ENCODE measurements around the gene LPAR5.

Gene LPAR5

GRCh38 chr12:6635856-6636531, at the start of gene LPAR5:
Gene LPAR5 (minus strand): TSS chr12:6635959. CDS start chr12:6621248, 14,711 bp downstream.
- H3K27me3 Mint-ChIP-seq: no peaks in the 10 kb centered on the region
- H3K4me1 Mint-ChIP-seq (ENCODE audit: low read depth): peaks cover 56% of the 10 kb centered on the region
- peak within 1 kb of the TSS; percentile 97 for H3K27ac Mint-ChIP-seq
- peak within 1 kb of the TSS; percentile 81 for H3K4me3 Mint-ChIP-seq
- H3K9me3 Mint-ChIP-seq (ENCODE audit: low read depth): no peaks in the 10 kb centered on the region
- no peaks in the 10 kb centered on the region for H3K36me3 Mint-ChIP-seq

- Mint-ChIP-seq H3K27me3 (no peaks in the 10 kb centered on the region), H3K36me3 (peaks cover 2% of the 10 kb centered on the region), H3K9me3 (ENCODE audit: low read depth) (no peaks in the 10 kb centered on the region), H3K4me1 (ENCODE audit: low read depth) (peaks cover 56% of the 10 kb centered on the region), H3K4me3 (peak overlapping the region; percentile 20), H3K27ac (peak overlapping the region; percentile 66)
Measured at GRCh38 chr12:6684609-6685008, 48.9 kb upstream of the LPAR5 start.

- no peaks in the 10 kb centered on the region for H3K27me3 Mint-ChIP-seq
- H3K4me3 Mint-ChIP-seq: no peak overlapping the region
- H3K9me3 Mint-ChIP-seq (ENCODE audit: low read depth): no peaks in the 10 kb centered on the region
- H3K4me1 Mint-ChIP-seq (ENCODE audit: low read depth): peaks cover 8% of the 10 kb centered on the region
- H3K36me3 Mint-ChIP-seq: peaks cover 11% of the 10 kb centered on the region
- no peak overlapping the region for H3K27ac Mint-ChIP-seq
Measured at GRCh38 chr12:6676962-6677361, 41.2 kb upstream of the LPAR5 start.

- H3K4me3 Mint-ChIP-seq: no peak overlapping the region
- no peak overlapping the region for H3K27ac Mint-ChIP-seq
- H3K9me3 Mint-ChIP-seq (ENCODE audit: low read depth): no peaks in the 10 kb centered on the region
- peaks cover 3% of the 10 kb centered on the region for H3K4me1 Mint-ChIP-seq (ENCODE audit: low read depth)
- no peaks in the 10 kb centered on the region for H3K27me3 Mint-ChIP-seq
- peaks cover 17% of the 10 kb centered on the region for H3K36me3 Mint-ChIP-seq
Measured at GRCh38 chr12:6672143-6672542, 36.4 kb upstream of the LPAR5 start.

- Mint-ChIP-seq H3K36me3 (peaks cover 7% of the 10 kb centered on the region), H3K27me3 (no peaks in the 10 kb centered on the region), H3K27ac (no peak overlapping the region), H3K4me3 (no peak overlapping the region), H3K9me3 (ENCODE audit: low read depth) (no peaks in the 10 kb centered on the region), H3K4me1 (ENCODE audit: low read depth) (peaks cover 10% of the 10 kb centered on the region)
Measured at GRCh38 chr12:6667559-6668210, 31.9 kb upstream of the LPAR5 start.

GRCh38 chr12:6666211-6666610, 30.5 kb upstream of the LPAR5 start:
- no peaks in the 10 kb centered on the region for H3K27me3 Mint-ChIP-seq
- no peak overlapping the region for H3K27ac Mint-ChIP-seq
- H3K4me3 Mint-ChIP-seq: no peak overlapping the region
- peaks cover 5% of the 10 kb centered on the region for H3K36me3 Mint-ChIP-seq
- H3K9me3 Mint-ChIP-seq (ENCODE audit: low read depth): no peaks in the 10 kb centered on the region
- H3K4me1 Mint-ChIP-seq (ENCODE audit: low read depth): peaks cover 18% of the 10 kb centered on the region

GRCh38 chr12:6664902-6665301, 29.1 kb upstream of the LPAR5 start:
- Mint-ChIP-seq H3K4me1 (ENCODE audit: low read depth) (peaks cover 22% of the 10 kb centered on the region), H3K4me3 (no peak overlapping the region), H3K27me3 (no peaks in the 10 kb centered on the region), H3K9me3 (ENCODE audit: low read depth) (no peaks in the 10 kb centered on the region), H3K27ac (no peak overlapping the region), H3K36me3 (peaks cover 5% of the 10 kb centered on the region)

GRCh38 chr12:6662906-6663742, 27.4 kb upstream of the LPAR5 start, which contains the start of gene ING4:
Gene ING4 (minus strand): TSS chr12:6663119. CDS start chr12:6663101, 18 bp downstream.
- no peaks in the 10 kb centered on the region for H3K9me3 Mint-ChIP-seq (ENCODE audit: low read depth)
- peak within 1 kb of the TSS; percentile 88 for H3K27ac Mint-ChIP-seq
- peaks cover 30% of the 10 kb centered on the region for H3K4me1 Mint-ChIP-seq (ENCODE audit: low read depth)
- H3K4me3 Mint-ChIP-seq: peak within 1 kb of the TSS; percentile 96
- no peaks in the 10 kb centered on the region for H3K27me3 Mint-ChIP-seq
- peaks cover 5% of the 10 kb centered on the region for H3K36me3 Mint-ChIP-seq

- H3K4me1 Mint-ChIP-seq (ENCODE audit: low read depth): peaks cover 31% of the 10 kb centered on the region
- peak overlapping the region; percentile 96 for H3K4me3 Mint-ChIP-seq
- peaks cover 3% of the 10 kb centered on the region for H3K36me3 Mint-ChIP-seq
- H3K27me3 Mint-ChIP-seq: no peaks in the 10 kb centered on the region
- H3K27ac Mint-ChIP-seq: peak overlapping the region; percentile 88
- no peaks in the 10 kb centered on the region for H3K9me3 Mint-ChIP-seq (ENCODE audit: low read depth)
Measured at GRCh38 chr12:6662602-6662905, 26.8 kb upstream of the LPAR5 start.

- H3K4me1 Mint-ChIP-seq (ENCODE audit: low read depth): peaks cover 11% of the 10 kb centered on the region
- no peak overlapping the region for H3K4me3 Mint-ChIP-seq
- no peaks in the 10 kb centered on the region for H3K9me3 Mint-ChIP-seq (ENCODE audit: low read depth)
- H3K27ac Mint-ChIP-seq: peak overlapping the region; percentile 19
- no peaks in the 10 kb centered on the region for H3K27me3 Mint-ChIP-seq
- H3K36me3 Mint-ChIP-seq: peaks cover 8% of the 10 kb centered on the region
Measured at GRCh38 chr12:6653987-6654386, 18.2 kb upstream of the LPAR5 start.

- H3K4me3 Mint-ChIP-seq: no peak overlapping the region
- no peaks in the 10 kb centered on the region for H3K27me3 Mint-ChIP-seq
- no peak overlapping the region for H3K27ac Mint-ChIP-seq
- H3K9me3 Mint-ChIP-seq (ENCODE audit: low read depth): no peaks in the 10 kb centered on the region
- peaks cover 5% of the 10 kb centered on the region for H3K36me3 Mint-ChIP-seq
- H3K4me1 Mint-ChIP-seq (ENCODE audit: low read depth): peaks cover 6% of the 10 kb centered on the region
Measured at GRCh38 chr12:6653342-6653741, 17.6 kb upstream of the LPAR5 start.

GRCh38 chr12:6652391-6652790, 16.6 kb upstream of the LPAR5 start:
- Mint-ChIP-seq H3K27ac (peak overlapping the region; percentile 11), H3K36me3 (peaks cover 5% of the 10 kb centered on the region)

GRCh38 chr12:6650832-6651231, 15.1 kb upstream of the LPAR5 start:
- peaks cover 8% of the 10 kb centered on the region for H3K4me1 Mint-ChIP-seq (ENCODE audit: low read depth)
- peaks cover 5% of the 10 kb centered on the region for H3K36me3 Mint-ChIP-seq
- H3K27ac Mint-ChIP-seq: no peak overlapping the region
- no peaks in the 10 kb centered on the region for H3K9me3 Mint-ChIP-seq (ENCODE audit: low read depth)
- no peaks in the 10 kb centered on the region for H3K27me3 Mint-ChIP-seq
- H3K4me3 Mint-ChIP-seq: no peak overlapping the region

More at GRCh38 chr12:6652391-6652790, 16.6 kb upstream of the LPAR5 start:
- Mint-ChIP-seq H3K27me3 (no peaks in the 10 kb centered on the region), H3K4me3 (no peak overlapping the region), H3K9me3 (ENCODE audit: low read depth) (no peaks in the 10 kb centered on the region), H3K4me1 (ENCODE audit: low read depth) (peaks cover 1% of the 10 kb centered on the region)

GRCh38 chr12:6647083-6647604, 11.4 kb upstream of the LPAR5 start, which contains the start of gene ACRBP:
Gene ACRBP (minus strand): TSS chr12:6647432. CDS start chr12:6647366, 66 bp downstream.
- H3K9me3 Mint-ChIP-seq (ENCODE audit: low read depth): peaks cover 11% of the 10 kb centered on the region
- H3K27me3 Mint-ChIP-seq: no peaks in the 10 kb centered on the region
- H3K27ac Mint-ChIP-seq: peak within 1 kb of the TSS; percentile 37

More at GRCh38 chr12:6647083-6647604, 11.4 kb upstream of the LPAR5 start, which contains the start of gene ACRBP:
- H3K4me3 Mint-ChIP-seq: peak within 1 kb of the TSS; percentile 80
- H3K36me3 Mint-ChIP-seq: peaks cover 15% of the 10 kb centered on the region
- peaks cover 11% of the 10 kb centered on the region for H3K4me1 Mint-ChIP-seq (ENCODE audit: low read depth)

Measured in activated naive CD8-positive, alpha-beta T cell (primary cell).